ENCODE data around the gene HUNK.

Gene HUNK

DNA sequence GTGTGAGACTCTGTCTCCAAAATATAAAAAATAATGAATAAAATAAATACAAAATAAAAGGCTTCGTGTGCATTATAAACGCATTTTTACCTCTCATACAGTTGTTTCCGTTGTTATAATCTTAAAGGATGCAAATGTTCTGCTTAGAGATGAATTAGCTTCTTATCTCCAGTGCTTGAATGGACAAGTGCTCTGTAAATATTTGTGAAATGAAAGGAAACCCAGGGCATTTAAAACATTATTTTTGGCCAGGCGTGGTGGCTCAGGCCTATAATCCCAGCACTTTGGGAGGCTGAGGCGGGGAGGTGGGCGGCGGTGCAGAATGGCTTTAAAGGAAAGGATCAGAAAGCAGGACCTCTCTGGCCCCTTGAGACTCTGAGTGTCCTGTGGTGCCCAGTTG, 94.5 kb downstream of the HUNK start:
- no peak for DNase-seq

- no peak for DNase-seq
These were observed 99.8 kb downstream of the HUNK start for GRCh38 chr21:31972622-31973021.

DNA sequence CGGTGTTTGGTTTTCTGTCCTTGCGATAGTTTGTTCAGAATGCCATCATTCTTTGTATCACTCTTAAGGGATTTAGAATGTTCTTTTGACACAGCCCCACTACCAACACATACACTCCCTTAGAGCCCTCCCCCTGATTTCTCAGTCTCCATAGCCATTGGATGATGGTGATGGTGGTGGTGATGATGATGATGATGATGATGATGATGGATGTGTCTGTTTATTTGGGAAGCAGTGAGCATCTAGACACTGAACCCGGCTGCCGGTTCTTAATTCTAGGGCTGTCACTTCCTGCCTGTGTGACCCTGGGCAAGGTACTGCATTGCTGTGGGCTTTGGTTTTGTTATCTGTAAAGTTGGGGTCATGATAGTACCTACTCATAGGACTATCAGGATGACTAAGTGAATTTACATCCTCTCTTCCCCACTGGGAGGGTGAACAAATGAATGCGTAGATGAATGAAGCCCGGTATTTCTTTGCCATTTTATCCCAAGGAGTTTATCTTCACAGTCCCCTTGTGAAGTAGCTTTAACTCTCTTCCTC, 100.7 kb downstream of the HUNK start:
- no peak for DNase-seq

DNA sequence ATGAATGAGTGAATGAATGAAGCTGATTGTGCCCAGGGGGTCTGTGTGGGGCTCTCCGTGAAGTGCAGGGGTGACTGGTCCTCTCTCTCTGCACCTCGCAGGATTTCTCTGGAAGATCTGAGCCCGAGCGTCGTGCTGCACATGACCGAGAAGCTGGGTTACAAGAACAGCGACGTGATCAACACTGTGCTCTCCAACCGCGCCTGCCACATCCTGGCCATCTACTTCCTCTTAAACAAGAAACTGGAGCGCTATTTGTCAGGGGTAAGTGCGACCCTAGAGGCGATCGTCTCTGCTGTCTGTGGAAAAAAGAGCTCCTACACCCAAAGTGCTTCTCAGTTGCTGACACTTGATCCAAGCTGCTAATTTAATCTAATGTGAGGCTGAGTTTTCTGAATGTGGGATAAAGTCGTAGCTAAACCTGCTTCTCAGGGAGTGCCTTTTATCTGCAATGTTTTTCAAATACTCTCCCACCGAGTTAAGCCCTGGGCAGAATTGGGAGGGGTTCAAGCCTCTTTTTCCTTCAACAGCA, 101.7 kb downstream of the HUNK start:
- DNase-seq = peak; percentile 28

GRCh38 chr21:31975491-31975890, 102.7 kb downstream of the HUNK start:
- DNase-seq = no peak

DNA sequence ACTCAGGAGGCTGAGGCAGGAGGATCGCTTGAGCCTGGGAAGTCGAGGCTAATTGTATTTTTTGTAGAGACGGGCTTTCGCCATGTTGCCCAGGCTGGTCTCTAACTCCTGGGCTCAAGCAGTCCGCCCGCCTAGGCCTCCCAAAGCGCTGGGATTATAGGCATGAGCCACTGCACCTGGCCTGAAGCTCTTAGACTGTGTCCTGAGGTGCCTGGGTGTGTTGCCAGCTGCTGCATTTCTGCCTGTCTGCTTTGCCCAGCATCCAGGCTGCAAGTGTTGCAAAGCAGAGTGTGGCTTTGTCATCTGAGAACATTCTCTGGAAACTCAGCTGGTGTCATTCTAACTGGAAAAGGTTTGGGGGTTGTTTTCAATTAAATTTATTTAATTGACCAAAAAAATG, 105.0 kb downstream of the HUNK start:
- DNase-seq = no peak

- no peak for DNase-seq
These were observed 110.3 kb downstream of the HUNK start for GRCh38 chr21:31983120-31983519.

- no peak for DNase-seq
These were observed 110.7 kb downstream of the HUNK start for GRCh38 chr21:31983554-31983953.

DNA sequence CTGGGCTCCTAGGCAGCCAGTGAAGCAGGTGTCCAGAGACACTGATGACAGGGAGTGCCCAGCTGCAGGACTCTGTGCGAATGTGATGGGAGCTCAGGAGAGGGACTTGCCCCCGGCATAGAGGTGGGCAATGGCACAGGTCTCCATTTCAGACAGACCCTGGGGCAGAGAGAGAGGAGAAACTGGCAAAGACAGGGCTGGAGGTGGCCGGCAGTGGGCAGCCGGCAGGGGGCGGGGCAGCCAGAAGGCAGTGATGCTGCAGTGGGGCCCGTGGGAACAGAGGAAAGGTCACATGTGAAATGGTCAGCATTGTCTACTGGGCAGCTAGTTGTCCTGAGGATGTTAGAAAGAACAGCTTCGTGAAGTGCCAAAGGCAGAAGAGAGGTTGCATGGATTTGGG, 112.6 kb downstream of the HUNK start:
- no peak for DNase-seq

DNA sequence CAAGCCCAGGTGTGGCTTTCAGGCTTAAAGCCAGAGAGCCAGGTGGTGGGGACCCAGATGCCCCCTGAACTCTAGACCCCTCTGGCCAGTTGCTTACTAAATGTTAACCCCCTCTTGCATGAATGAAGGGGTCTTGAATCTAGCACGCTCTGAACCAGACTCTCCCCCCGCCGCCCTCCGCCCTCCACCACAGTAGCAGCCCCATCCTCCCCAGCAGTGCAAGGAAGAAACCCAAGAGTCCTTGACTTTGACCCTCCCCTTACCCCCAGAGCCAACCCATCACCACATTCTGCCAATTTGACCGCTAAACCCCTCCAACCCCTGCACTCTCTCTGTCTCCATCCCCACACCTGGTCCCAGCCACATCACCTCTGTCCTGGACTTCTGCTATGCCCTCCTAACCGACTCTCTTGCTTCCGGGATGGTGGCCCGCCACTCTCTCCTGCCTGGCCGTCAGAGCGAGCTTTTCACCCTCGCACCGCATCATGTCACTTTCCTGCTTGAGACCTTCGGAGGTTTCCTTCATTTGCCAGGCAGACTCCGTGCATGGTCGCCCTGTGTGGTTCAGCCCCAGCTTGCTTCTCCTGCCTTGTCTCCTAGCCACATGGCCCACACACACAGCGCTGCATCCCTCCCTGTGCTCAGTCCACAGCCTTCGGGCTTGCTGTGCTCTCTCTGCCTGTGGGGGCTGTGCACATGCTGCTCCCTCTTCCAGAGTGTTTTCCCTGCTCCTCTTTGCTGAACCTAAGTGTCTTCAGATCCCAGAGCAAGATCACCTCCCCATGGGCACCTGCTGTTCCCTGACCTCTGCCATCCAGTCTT, 113.4 kb downstream of the HUNK start:
- no peak for DNase-seq

GRCh38 chr21:31987696-31988095, 114.9 kb downstream of the HUNK start:
- no peak for DNase-seq

GRCh38 chr21:31988492-31989290, 115.9 kb downstream of the HUNK start:
- no peak for DNase-seq

GRCh38 chr21:31991356-31992331, 118.8 kb downstream of the HUNK start:
- no peak for DNase-seq

DNA sequence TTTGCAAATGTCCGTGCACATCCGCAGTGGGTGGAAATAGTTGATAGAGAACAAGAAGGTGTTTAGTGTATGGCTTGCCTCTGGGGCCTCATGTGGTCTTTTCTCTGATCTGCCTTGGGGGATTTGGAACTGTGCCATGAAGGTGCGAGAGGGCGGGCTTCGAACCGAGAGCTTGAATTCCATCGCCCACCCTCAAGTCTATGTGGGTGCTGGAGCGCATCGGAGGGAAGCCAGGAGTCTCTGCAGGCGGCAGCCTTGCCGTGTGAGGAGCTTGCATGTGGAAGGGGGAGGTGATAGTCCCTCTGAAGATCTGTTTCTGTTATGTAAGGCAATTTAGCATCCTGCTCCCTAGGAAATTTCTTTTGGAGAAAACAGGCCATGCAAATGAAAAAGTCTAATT, 119.6 kb downstream of the HUNK start:
- no peak for DNase-seq

DNA sequence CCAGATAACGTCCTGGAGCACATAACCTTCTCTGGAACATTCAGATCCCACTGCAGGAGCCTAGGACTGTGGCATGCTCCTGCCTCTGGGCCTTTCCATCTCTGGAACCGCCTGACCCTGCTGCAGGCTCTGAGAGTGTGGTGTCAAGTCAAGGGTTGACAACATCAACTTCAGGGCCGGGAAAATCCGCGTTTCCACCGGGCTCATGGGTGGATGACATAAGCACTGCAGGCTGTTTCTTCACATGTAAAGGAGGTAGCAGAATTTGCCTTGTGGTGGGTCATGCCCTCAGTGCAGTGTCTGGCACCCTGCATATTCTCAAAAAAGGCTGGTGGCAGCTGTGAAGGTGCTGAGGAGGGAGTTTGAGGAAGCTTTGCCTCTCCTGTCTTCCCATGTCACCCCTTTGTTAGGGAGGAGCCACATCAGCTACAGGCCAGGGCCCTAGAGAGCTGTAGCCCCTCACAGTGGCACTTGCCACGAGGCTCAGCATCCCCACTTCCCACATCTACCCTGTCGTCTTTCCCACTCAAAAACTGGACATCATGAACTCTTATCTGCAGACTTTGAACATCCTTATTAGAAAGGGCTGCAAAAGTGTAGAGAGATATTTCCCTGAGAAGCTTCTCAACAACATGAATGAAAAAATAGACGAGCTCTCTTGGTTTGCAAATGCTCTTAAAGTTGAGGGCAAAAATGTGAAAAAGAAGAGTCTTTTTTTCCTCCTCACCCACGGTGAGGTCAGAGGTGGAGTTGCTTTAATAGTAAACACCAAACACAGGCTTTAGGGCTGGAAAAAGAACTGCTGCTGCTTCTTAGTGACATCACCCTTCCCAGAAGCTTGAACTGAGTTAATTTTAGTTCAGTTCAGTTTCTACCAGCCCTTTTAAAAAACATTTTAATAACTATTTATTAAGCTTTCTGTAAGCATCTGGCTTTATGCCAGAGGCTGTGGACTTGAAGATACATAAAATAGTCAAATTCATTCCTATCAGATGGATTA, 121.3 kb downstream of the HUNK start:
- no peak for DNase-seq

- no peak for DNase-seq
These were observed 124.4 kb downstream of the HUNK start for GRCh38 chr21:31997191-31997590.

- no peak for DNase-seq
These were observed 127.1 kb downstream of the HUNK start for GRCh38 chr21:31999810-32000468.

DNA sequence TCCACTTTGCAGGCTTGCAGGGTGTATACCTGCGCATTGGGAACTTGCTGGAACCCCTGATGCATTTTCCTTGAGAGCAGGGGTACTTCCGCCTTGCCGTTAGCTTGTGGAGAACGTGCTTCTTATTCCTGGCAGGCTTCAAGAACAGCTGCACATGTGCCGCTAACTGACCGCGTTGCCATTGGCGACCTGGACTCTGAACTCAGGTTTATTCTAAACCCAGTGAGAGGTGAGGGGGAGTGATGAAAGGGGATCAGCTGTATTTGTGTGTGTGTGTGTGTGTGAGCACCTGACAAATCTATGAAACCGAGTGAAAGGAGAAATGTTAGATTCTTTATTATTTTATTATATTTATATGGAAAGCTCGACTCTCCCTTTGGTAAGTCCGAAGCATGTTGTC, 128.6 kb downstream of the HUNK start:
- no peak for DNase-seq

- no peak for DNase-seq
These were observed 130.6 kb downstream of the HUNK start for GRCh38 chr21:32003411-32003810.

DNA sequence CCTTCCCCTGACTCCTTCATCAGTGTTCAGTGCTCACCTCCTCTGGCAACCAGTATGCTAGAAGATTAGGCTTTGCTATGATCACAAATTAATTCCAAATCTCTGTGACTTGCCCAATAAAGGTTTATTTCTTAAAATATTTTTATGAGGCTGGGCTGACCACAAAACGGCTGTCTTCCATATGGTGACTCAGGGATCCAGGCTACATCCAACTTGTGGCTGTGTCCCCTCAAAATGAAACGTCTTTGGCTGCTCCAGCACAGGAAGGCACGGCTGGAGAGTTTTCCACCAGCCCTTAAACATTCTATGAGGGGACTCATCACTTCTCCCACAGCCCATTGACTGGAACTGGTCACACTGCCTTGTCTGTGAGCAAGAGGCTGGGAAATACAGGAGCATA, 131.5 kb downstream of the HUNK start:
- DNase-seq = no peak

GRCh38 chr21:32007456-32007855, 134.6 kb downstream of the HUNK start:
- no peak for DNase-seq
